ENCODE data around the gene LRP1B.

Gene LRP1B

DNA sequence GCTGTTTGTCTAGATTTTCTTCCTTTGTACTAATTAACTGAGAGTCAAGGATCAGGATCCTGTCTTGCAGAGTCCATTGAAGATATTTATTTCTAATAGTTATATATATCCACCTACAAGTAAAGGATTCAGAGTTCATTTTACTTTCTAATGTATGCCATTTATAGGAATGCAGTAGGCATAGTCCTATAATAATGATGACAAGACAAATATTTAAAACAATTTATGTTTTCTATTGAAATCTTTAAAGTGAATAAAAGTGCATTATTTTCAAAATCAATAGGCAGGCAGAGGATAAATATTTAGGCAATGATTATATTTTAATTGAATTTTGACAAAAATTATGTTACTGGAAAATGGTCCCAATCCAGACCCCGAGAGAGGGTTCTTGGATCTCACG is 1919.9 kb downstream of the LRP1B start:
- Histone ChIP-seq H3K9me3 (ENCODE audit: control insufficient read depth in 1 of 2, low read length in 2 of 2) (no peaks in the 10 kb centered on the region), H3K27me3 (ENCODE audit: low read depth, low read length) (no peaks in the 10 kb centered on the region), H3K27ac (ENCODE audit: low read length) (no peak overlapping the region), H3K36me3 (ENCODE audit: control insufficient read depth in 1 of 2, insufficient read depth in 2 of 2, low read length in 2 of 2) (no peaks in the 10 kb centered on the region), H3K4me1 (ENCODE audit: control insufficient read depth in 1 of 2, insufficient read depth in 2 of 2, low read length in 2 of 2) (no peaks in the 10 kb centered on the region), H3K4me3 (ENCODE audit: low read depth in 1 of 2, low read length in 2 of 2) (no peak overlapping the region)

DNA sequence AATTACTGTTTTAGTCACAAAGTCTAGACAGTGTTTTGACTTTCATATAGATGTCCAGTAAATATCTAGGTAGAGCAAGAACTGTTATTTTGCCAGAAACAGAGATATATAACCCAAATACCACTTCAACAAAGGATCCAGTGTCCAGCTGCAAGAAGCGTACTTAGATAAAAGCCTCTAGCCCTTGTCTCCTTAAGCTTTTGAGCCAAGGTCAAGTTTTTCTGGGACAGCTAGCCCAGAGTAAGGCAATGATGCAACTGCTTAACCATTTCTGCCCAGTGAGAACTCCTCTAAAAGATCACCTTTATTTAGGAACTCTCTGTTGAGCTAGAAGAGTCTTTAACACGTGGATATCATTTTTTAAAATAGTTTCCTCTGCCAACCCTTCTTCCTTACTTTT is 1925.7 kb downstream of the LRP1B start:
- Histone ChIP-seq H3K36me3 (ENCODE audit: control insufficient read depth in 1 of 2, insufficient read depth in 2 of 2, low read length in 2 of 2) (no peaks in the 10 kb centered on the region), H3K27ac (ENCODE audit: low read length) (no peak overlapping the region), H3K9me3 (ENCODE audit: control insufficient read depth in 1 of 2, low read length in 2 of 2) (no peaks in the 10 kb centered on the region), H3K27me3 (ENCODE audit: low read depth, low read length) (no peaks in the 10 kb centered on the region), H3K4me1 (ENCODE audit: control insufficient read depth in 1 of 2, insufficient read depth in 2 of 2, low read length in 2 of 2) (no peaks in the 10 kb centered on the region), H3K4me3 (ENCODE audit: low read depth in 1 of 2, low read length in 2 of 2) (no peak overlapping the region)

DNA sequence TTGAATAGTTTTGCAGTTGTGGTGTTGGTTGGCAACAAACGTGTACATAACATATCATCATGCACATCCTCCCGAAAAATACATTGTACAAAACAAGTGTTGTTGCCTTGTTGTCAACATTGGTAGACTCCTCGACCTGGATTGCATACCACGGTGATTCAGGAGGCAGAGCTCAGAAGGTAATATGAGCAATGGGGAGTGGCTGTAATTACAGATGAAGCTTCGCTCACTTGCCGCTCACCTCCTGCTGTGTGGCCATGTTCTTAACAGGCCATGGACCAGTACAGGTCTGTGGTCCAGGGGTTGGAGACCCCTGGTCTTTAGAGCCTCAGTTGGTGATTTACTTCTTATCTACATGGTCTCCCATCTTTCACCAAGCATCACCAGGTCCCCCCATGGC is 1927.5 kb downstream of the LRP1B start:
- no peaks in the 10 kb centered on the region for H3K27me3 ChIP-seq (ENCODE audit: low read depth, low read length)

GRCh38 chr2:140201572-140201971 is 1929.2 kb downstream of the LRP1B start:
- Histone ChIP-seq H3K4me3 (ENCODE audit: low read depth in 1 of 2, low read length in 2 of 2) (no peak overlapping the region), H3K4me1 (ENCODE audit: control insufficient read depth in 1 of 2, insufficient read depth in 2 of 2, low read length in 2 of 2) (no peaks in the 10 kb centered on the region), H3K9me3 (ENCODE audit: control insufficient read depth in 1 of 2, low read length in 2 of 2) (peaks cover 0 to 7% of the 10 kb centered on the region in 2 donors)

More for the DNA sequence above, 1927.5 kb downstream of the LRP1B start:
- Histone ChIP-seq H3K4me3 (ENCODE audit: low read depth in 1 of 2, low read length in 2 of 2) (no peak overlapping the region), H3K4me1 (ENCODE audit: control insufficient read depth in 1 of 2, insufficient read depth in 2 of 2, low read length in 2 of 2) (no peaks in the 10 kb centered on the region), H3K9me3 (ENCODE audit: control insufficient read depth in 1 of 2, low read length in 2 of 2) (peaks cover 0 to 4% of the 10 kb centered on the region in 2 donors), H3K36me3 (ENCODE audit: control insufficient read depth in 1 of 2, insufficient read depth in 2 of 2, low read length in 2 of 2) (no peaks in the 10 kb centered on the region), H3K27ac (ENCODE audit: low read length) (no peak overlapping the region)

GRCh38 chr2:140200764-140201163 is 1930.1 kb downstream of the LRP1B start:
- peaks cover 0 to 7% of the 10 kb centered on the region in 2 donors for H3K9me3 ChIP-seq (ENCODE audit: control insufficient read depth in 1 of 2, low read length in 2 of 2)
- H3K27me3 ChIP-seq (ENCODE audit: low read depth, low read length): no peaks in the 10 kb centered on the region
- H3K4me3 ChIP-seq (ENCODE audit: low read depth in 1 of 2, low read length in 2 of 2): no peak overlapping the region
- no peaks in the 10 kb centered on the region for H3K36me3 ChIP-seq (ENCODE audit: control insufficient read depth in 1 of 2, insufficient read depth in 2 of 2, low read length in 2 of 2)
- H3K4me1 ChIP-seq (ENCODE audit: control insufficient read depth in 1 of 2, insufficient read depth in 2 of 2, low read length in 2 of 2): no peaks in the 10 kb centered on the region
- no peak overlapping the region for H3K27ac ChIP-seq (ENCODE audit: low read length)

More at GRCh38 chr2:140201572-140201971, 1929.2 kb downstream of the LRP1B start:
- no peak overlapping the region for H3K27ac ChIP-seq (ENCODE audit: low read length)
- H3K27me3 ChIP-seq (ENCODE audit: low read depth, low read length): no peaks in the 10 kb centered on the region
- no peaks in the 10 kb centered on the region for H3K36me3 ChIP-seq (ENCODE audit: control insufficient read depth in 1 of 2, insufficient read depth in 2 of 2, low read length in 2 of 2)

GRCh38 chr2:140200307-140200706 is 1930.5 kb downstream of the LRP1B start:
- Histone ChIP-seq H3K4me1 (ENCODE audit: control insufficient read depth in 1 of 2, insufficient read depth in 2 of 2, low read length in 2 of 2) (no peaks in the 10 kb centered on the region), H3K27ac (ENCODE audit: low read length) (no peak overlapping the region), H3K36me3 (ENCODE audit: control insufficient read depth in 1 of 2, insufficient read depth in 2 of 2, low read length in 2 of 2) (no peaks in the 10 kb centered on the region), H3K4me3 (ENCODE audit: low read depth in 1 of 2, low read length in 2 of 2) (no peak overlapping the region), H3K27me3 (ENCODE audit: low read depth, low read length) (no peaks in the 10 kb centered on the region), H3K9me3 (ENCODE audit: control insufficient read depth in 1 of 2, low read length in 2 of 2) (peaks cover 0 to 7% of the 10 kb centered on the region in 2 donors)

DNA sequence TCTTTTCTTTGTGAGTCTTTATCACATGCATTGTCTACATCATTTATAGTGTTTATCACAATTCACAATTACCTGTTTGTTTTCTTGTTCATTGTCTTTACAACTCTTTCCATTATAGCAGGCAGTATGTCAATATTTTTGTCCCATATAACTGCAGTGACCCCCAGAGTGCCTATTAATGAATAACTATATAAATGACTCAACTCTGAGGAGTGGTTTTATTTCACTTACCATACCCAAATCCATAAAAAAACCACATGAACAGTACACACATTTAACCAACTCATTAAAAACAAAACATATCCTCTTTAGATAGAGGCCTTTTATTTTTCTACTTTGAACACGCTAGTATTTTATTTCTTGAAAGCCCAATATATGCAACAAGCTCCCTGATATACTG is 1931.5 kb downstream of the LRP1B start:
- no peaks in the 10 kb centered on the region for H3K4me1 ChIP-seq (ENCODE audit: control insufficient read depth in 1 of 2, insufficient read depth in 2 of 2, low read length in 2 of 2)
- no peak overlapping the region for H3K4me3 ChIP-seq (ENCODE audit: low read depth in 1 of 2, low read length in 2 of 2)
- H3K27me3 ChIP-seq (ENCODE audit: low read depth, low read length): no peaks in the 10 kb centered on the region
- H3K36me3 ChIP-seq (ENCODE audit: control insufficient read depth in 1 of 2, insufficient read depth in 2 of 2, low read length in 2 of 2): no peaks in the 10 kb centered on the region
- peaks cover 0 to 7% of the 10 kb centered on the region in 2 donors for H3K9me3 ChIP-seq (ENCODE audit: control insufficient read depth in 1 of 2, low read length in 2 of 2)
- H3K27ac ChIP-seq (ENCODE audit: low read length): no peak overlapping the region

- H3K27me3 ChIP-seq (ENCODE audit: low read depth, low read length): no peaks in the 10 kb centered on the region
- H3K36me3 ChIP-seq (ENCODE audit: control insufficient read depth in 1 of 2, insufficient read depth in 2 of 2, low read length in 2 of 2): no peaks in the 10 kb centered on the region
- H3K9me3 ChIP-seq (ENCODE audit: control insufficient read depth in 1 of 2, low read length in 2 of 2): no peaks in the 10 kb centered on the region
- no peaks in the 10 kb centered on the region for H3K4me1 ChIP-seq (ENCODE audit: control insufficient read depth in 1 of 2, insufficient read depth in 2 of 2, low read length in 2 of 2)
- H3K4me3 ChIP-seq (ENCODE audit: low read depth in 1 of 2, low read length in 2 of 2): no peak overlapping the region
- H3K27ac ChIP-seq (ENCODE audit: low read length): no peak overlapping the region
Observed at GRCh38 chr2:140187086-140187485, 1943.7 kb downstream of the LRP1B start.

- no peaks in the 10 kb centered on the region for H3K27me3 ChIP-seq (ENCODE audit: low read depth, low read length)
- no peaks in the 10 kb centered on the region for H3K4me1 ChIP-seq (ENCODE audit: control insufficient read depth in 1 of 2, insufficient read depth in 2 of 2, low read length in 2 of 2)
- H3K36me3 ChIP-seq (ENCODE audit: control insufficient read depth in 1 of 2, insufficient read depth in 2 of 2, low read length in 2 of 2): no peaks in the 10 kb centered on the region
- H3K9me3 ChIP-seq (ENCODE audit: control insufficient read depth in 1 of 2, low read length in 2 of 2): no peaks in the 10 kb centered on the region
- H3K27ac ChIP-seq (ENCODE audit: low read length): no peak overlapping the region
- no peak overlapping the region for H3K4me3 ChIP-seq (ENCODE audit: low read depth in 1 of 2, low read length in 2 of 2)
Observed at GRCh38 chr2:140186313-140186712, 1944.5 kb downstream of the LRP1B start.

DNA sequence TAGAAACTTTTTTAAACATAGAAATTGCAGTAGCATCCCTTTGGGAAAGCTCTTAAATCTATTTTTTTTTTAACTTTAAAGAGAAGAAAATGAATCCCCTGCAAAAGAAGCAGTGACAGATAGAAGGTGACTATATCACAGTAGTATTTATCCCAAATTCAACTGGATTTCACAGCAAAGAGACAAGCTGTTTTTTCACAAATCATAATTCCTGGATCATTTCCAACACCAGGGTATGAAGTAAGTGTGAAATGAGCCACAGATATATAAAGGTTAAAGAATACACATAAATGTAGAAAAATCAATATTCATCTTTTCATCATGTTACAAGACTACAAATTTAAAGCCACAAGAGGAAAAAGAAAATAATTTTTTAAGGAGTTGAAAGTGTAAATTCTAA is 1945.7 kb downstream of the LRP1B start:
- H3K27ac ChIP-seq (ENCODE audit: low read length): no peak overlapping the region
- no peaks in the 10 kb centered on the region for H3K36me3 ChIP-seq (ENCODE audit: control insufficient read depth in 1 of 2, insufficient read depth in 2 of 2, low read length in 2 of 2)
- H3K4me3 ChIP-seq (ENCODE audit: low read depth in 1 of 2, low read length in 2 of 2): no peak overlapping the region
- H3K4me1 ChIP-seq (ENCODE audit: control insufficient read depth in 1 of 2, insufficient read depth in 2 of 2, low read length in 2 of 2): no peaks in the 10 kb centered on the region
- H3K9me3 ChIP-seq (ENCODE audit: control insufficient read depth in 1 of 2, low read length in 2 of 2): no peaks in the 10 kb centered on the region
- H3K27me3 ChIP-seq (ENCODE audit: low read depth, low read length): no peaks in the 10 kb centered on the region

- no peak overlapping the region for H3K4me3 ChIP-seq (ENCODE audit: low read depth in 1 of 2, low read length in 2 of 2)
- no peaks in the 10 kb centered on the region for H3K9me3 ChIP-seq (ENCODE audit: control insufficient read depth in 1 of 2, low read length in 2 of 2)
- H3K4me1 ChIP-seq (ENCODE audit: control insufficient read depth in 1 of 2, insufficient read depth in 2 of 2, low read length in 2 of 2): no peaks in the 10 kb centered on the region
- H3K27ac ChIP-seq (ENCODE audit: low read length): no peak overlapping the region
- no peaks in the 10 kb centered on the region for H3K36me3 ChIP-seq (ENCODE audit: control insufficient read depth in 1 of 2, insufficient read depth in 2 of 2, low read length in 2 of 2)
- H3K27me3 ChIP-seq (ENCODE audit: low read depth, low read length): no peaks in the 10 kb centered on the region
Observed at GRCh38 chr2:140183056-140183765, 1947.6 kb downstream of the LRP1B start.

Data from muscle layer of duodenum (tissue), 2 donors.